HG02981 (cell line): ENCODE results near the gene ACOX3.
"Not testable (repeated sequence)": the region's sequence is repeated elsewhere in the genome, so short reads cannot be mapped to it uniquely, and the experiment has no call there.

Source experiments
- ATAC-seq: cut with Tn5 transposase; IDR thresholded peaks from one replicate; pipeline ENCODE4 v1.9.1; 2021; ENCODE audit warnings: mild to moderate bottlenecking, moderate library complexity; ENCODE audit not compliant: unreplicated experiment

Gene ACOX3

GRCh38 chr4:8359193-8359592 lies 81.3 kb downstream of the ACOX3 start:
- ATAC-seq: no peak

- ATAC-seq: no peak
Observed at GRCh38 chr4:8356856-8357255, 83.7 kb downstream of the ACOX3 start.

GRCh38 chr4:8355864-8356565 lies 84.5 kb downstream of the ACOX3 start:
- ATAC-seq: no peak

GRCh38 chr4:8355306-8355705 lies 85.2 kb downstream of the ACOX3 start:
- no peak for ATAC-seq

GRCh38 chr4:8353912-8354453 lies 86.5 kb downstream of the ACOX3 start:
- ATAC-seq: no peak

GRCh38 chr4:8353158-8353669 lies 87.3 kb downstream of the ACOX3 start:
- no peak for ATAC-seq

- ATAC-seq: no peak
Observed at GRCh38 chr4:8352368-8353157, 88.0 kb downstream of the ACOX3 start.

- no peak for ATAC-seq
Observed at GRCh38 chr4:8351931-8352367, 88.6 kb downstream of the ACOX3 start.

- no peak for ATAC-seq
Observed at GRCh38 chr4:8350841-8351461, 89.6 kb downstream of the ACOX3 start.

GRCh38 chr4:8350352-8350751 lies 90.2 kb downstream of the ACOX3 start:
- ATAC-seq: no peak

GRCh38 chr4:8349664-8350236 lies 90.8 kb downstream of the ACOX3 start:
- ATAC-seq: no peak

GRCh38 chr4:8349236-8349635 lies 91.3 kb downstream of the ACOX3 start:
- ATAC-seq: not testable (repeated sequence)

- no peak for ATAC-seq
Observed at GRCh38 chr4:8348071-8348470, 92.5 kb downstream of the ACOX3 start.

GRCh38 chr4:8347660-8348059 lies 92.9 kb downstream of the ACOX3 start:
- ATAC-seq: no peak

- ATAC-seq: no peak
Observed at GRCh38 chr4:8346838-8347605, 93.5 kb downstream of the ACOX3 start.

- ATAC-seq: no peak
Observed at GRCh38 chr4:8345946-8346814, 94.3 kb downstream of the ACOX3 start.

GRCh38 chr4:8345053-8345945 lies 95.2 kb downstream of the ACOX3 start:
- no peak for ATAC-seq

GRCh38 chr4:8344377-8344776 lies 96.1 kb downstream of the ACOX3 start:
- no peak for ATAC-seq
